HEK293 (cell line): ENCODE data around the gene IQCE.

Experiments
- ZNF777 ChIP-seq: fragments of 450-650 bp; formaldehyde crosslinking; IDR thresholded peaks from 2 replicates; pipeline ENCODE4 v1.5.1; 2017; ENCODE audit warnings: missing biosample characterization, missing genetic modification characterization, borderline replicate concordance
- TF ChIP-seq, protein P1 (sequence below): fragments of 450-650 bp; formaldehyde crosslinking; IDR thresholded peaks from 2 replicates; pipeline ENCODE4 v1.5.1; 2016; ENCODE audit warnings: missing biosample characterization, missing genetic modification characterization
- TF ChIP-seq, protein P2 (sequence below): fragments of 450-650 bp; IDR thresholded peaks from 2 replicates; pipeline ENCODE4 v1.5.1; 2018; ENCODE audit warnings: missing biosample characterization, missing genetic modification characterization

DNA sequence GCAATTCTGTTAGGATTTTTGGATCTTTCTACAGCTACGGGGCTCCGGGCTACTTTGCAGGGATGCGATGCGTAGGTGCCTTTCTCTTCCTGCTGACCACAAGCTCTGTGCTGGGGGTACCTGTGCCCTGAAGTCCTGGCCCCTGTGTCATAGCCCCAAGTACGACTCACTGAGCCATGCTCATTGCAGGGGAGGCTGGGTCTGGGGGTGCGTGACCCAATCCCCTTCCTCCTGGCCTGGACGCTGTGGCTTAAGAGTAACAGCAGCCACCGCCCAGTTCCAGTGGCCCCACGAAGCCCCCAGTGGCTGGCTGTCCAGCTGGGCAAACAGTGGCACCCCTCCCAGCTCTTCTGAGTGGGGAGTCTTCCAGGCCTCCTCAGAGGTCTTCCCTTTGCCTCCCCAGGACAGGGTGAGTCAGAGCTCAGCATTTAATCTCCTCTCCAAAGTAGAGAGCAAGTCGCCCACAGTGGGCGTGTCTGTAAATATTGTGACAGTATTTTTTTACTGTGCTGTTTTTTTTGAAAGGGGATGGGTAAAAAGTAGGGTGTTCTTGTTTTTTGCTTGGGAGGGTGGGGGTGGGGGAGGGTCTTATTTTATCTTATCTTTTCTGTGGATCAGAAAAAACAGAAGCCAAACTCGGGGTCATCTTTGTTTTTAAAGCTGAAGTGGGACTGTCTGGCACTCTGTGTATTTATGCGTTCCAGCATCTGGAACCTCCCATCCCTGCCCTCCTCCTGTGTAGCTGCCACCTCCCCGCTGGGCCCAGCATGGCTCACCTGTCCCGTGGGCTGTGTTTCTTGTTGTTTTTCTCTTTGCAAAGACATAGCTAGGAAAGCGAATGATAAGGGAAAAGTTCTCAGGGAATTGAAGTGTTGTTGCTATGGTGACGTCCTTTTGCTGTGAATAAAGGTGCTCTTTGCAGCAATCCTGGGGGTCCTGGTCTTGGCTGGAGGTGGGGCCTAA, 31.0 kb upstream of the IQCE start:
- TF ChIP-seq, protein P1, sequence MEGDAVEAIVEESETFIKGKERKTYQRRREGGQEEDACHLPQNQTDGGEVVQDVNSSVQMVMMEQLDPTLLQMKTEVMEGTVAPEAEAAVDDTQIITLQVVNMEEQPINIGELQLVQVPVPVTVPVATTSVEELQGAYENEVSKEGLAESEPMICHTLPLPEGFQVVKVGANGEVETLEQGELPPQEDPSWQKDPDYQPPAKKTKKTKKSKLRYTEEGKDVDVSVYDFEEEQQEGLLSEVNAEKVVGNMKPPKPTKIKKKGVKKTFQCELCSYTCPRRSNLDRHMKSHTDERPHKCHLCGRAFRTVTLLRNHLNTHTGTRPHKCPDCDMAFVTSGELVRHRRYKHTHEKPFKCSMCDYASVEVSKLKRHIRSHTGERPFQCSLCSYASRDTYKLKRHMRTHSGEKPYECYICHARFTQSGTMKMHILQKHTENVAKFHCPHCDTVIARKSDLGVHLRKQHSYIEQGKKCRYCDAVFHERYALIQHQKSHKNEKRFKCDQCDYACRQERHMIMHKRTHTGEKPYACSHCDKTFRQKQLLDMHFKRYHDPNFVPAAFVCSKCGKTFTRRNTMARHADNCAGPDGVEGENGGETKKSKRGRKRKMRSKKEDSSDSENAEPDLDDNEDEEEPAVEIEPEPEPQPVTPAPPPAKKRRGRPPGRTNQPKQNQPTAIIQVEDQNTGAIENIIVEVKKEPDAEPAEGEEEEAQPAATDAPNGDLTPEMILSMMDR (tag by site-specific recombination) = no peak
- no peak for TF ChIP-seq ZNF777
- TF ChIP-seq, protein P2, sequence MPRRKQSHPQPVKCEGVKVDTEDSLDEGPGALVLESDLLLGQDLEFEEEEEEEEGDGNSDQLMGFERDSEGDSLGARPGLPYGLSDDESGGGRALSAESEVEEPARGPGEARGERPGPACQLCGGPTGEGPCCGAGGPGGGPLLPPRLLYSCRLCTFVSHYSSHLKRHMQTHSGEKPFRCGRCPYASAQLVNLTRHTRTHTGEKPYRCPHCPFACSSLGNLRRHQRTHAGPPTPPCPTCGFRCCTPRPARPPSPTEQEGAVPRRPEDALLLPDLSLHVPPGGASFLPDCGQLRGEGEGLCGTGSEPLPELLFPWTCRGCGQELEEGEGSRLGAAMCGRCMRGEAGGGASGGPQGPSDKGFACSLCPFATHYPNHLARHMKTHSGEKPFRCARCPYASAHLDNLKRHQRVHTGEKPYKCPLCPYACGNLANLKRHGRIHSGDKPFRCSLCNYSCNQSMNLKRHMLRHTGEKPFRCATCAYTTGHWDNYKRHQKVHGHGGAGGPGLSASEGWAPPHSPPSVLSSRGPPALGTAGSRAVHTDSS (tag by site-specific recombination) = no peak
